Transverse colon (tissue), 4 donors: ENCODE data around the gene BICDL2. TPM values are rescaled to one million over a fixed set of nuclear protein-coding genes. Genes with fewer than 3 reads are reported as not detected.

Experiments used
- DNase-seq: peaks from one replicate; pipeline ENCODE4 v3.0.0-alpha.2; 2019
- H3K27ac ChIP-seq, 4 donors: fragments of 200-600 bp; sonication (generic); 2 replicates each; pipeline ENCODE4 v1.5.1; 2016 to 2018; ENCODE audit warnings: inconsistent platforms in 4 of 4
- H3K27me3 ChIP-seq: fragments of 200-600 bp; sonication (generic); 2 replicates; pipeline ENCODE4 v1.5.1; 2017; ENCODE audit warnings: inconsistent platforms
- H3K36me3 ChIP-seq, 4 donors: fragments of 200-600 bp; sonication (generic); 2 replicates each; pipeline ENCODE4 v1.5.1; 2017 to 2019; ENCODE audit warnings: inconsistent platforms in 4 of 4
- H3K4me1 ChIP-seq, 4 donors: fragments of 200-600 bp; sonication (generic); 2 replicates each; pipeline ENCODE4 v1.5.1; 2017 to 2020; ENCODE audit warnings: inconsistent platforms in 4 of 4
- H3K4me3 ChIP-seq, 4 donors: fragments of 200-600 bp; sonication (generic); 1 replicate in 1 of 4; 2 replicates in 3 of 4; pipeline versions ENCODE4 v1.5.1 to v1.6.1; 2017 to 2019; ENCODE audit warnings: inconsistent platforms in 4 of 4
- H3K9me3 ChIP-seq, 2 donors: fragments of 200-600 bp; sonication (generic); 2 replicates each; pipeline ENCODE4 v1.5.1; 2017 to 2019; ENCODE audit warnings: inconsistent platforms in 2 of 2
- EP300 ChIP-seq: sonication (generic); formaldehyde crosslinking; IDR thresholded peaks from one replicate; pipeline ENCODE4 v1.6.1; 2017; ENCODE audit warnings: antibody characterized with exemption, low read depth
- POLR2A ChIP-seq: fragments of 450-650 bp; IDR thresholded peaks from one replicate; pipeline ENCODE4 v1.6.1; 2016; ENCODE audit warnings: antibody characterized with exemption, mild to moderate bottlenecking, moderate library complexity
- POLR2AphosphoS5 ChIP-seq, 3 donors: sonication (generic); formaldehyde crosslinking; IDR thresholded peaks; one replicate each; pipeline ENCODE4 v1.6.1; 2016; ENCODE audit warnings: antibody characterized with exemption in 3 of 3
- WGBS, 2 donors: methylation state at CpG; one replicate each; pipeline ENCODE4 v1.1.5; 2018; ENCODE audit warnings: low coverage in 1 of 2; 5-methylcytosine and 5-hydroxymethylcytosine counted together
- in situ Hi-C, 4 donors: fragments of 200-750 bp; cut with MboI; loops; one replicate each; pipeline versions ENCODE4 v1.15.0 to v1.15.1; 2017; ENCODE audit warnings: low sequenced_read_pairs in 3 of 4, low pct_ligation_motif_present in 1 of 4, low pct_unique_long_range_greater_than_20kb in 1 of 4
- intact Hi-C: fragments of 100-400 bp; cut with DNase I; formaldehyde crosslinking; loops from one replicate; pipeline ENCODE4 v1.15.1; 2023; ENCODE audit warnings: low total_unique reads
- total RNA-seq, 4 donors: library from RNA; depleted of rRNA; stranded (reverse); fragments of >200 nt; gene quantifications; one replicate each; pipeline ENCODE4 v1.1.0, GENCODE V29; 2016
- TF ChIP-seq, protein P1 (sequence below), 5 experiments: fragments of 200-600 bp in 3 of 5; fragments of 450-650 bp in 2 of 5; sonication (generic) in 3 of 5; IDR thresholded peaks; 1 replicate in 2 of 5; 2 replicates in 3 of 5; pipeline ENCODE4 v1.5.1; 2016 to 2017; ENCODE audit warnings: antibody characterized with exemption in 5 of 5, inconsistent platforms in 3 of 5, mild to moderate bottlenecking in 2 of 5, moderate library complexity in 1 of 5

Gene BICDL2
- total RNA-seq, 4 donors from 2014 or later = 123 to 357 (median 167) TPM

DNA sequence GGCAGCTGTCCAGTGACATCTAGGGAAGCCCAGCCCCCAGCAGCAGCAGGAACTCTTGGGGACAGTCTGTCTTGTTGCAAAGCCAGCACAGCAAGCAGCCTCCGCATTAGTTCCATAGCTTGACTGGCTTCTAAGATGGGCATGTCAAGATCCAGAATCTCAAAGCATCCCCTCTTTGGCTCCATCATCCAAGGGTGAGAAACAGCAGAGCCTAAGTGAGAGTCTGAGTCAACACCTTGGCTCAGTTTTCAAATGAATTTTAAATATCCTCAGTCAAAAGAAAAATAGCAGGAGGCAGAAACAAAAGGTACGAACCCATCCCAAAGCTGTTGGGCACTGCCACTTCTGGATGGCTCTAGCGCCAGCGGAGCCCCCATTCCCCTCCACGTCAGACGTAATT lies 21.8 kb downstream of the BICDL2 start:
- DNase-seq = no peak
- Histone ChIP-seq H3K4me3 (no peak overlapping the region), H3K9me3 (no peaks in the 10 kb centered on the region), H3K36me3 (no peaks in the 10 kb centered on the region), H3K27ac (no peak overlapping the region), H3K27me3 (peaks cover 53% of the 10 kb centered on the region), H3K4me1 (peaks cover 3 to 25% (median 10%) of the 10 kb centered on the region in 4 donors)
- TF ChIP-seq POLR2AphosphoS5 (IDR thresholded peaks at IDR 0.05) (no peak), EP300 (no peak), POLR2A (no peak)
- TF ChIP-seq, protein P1, sequence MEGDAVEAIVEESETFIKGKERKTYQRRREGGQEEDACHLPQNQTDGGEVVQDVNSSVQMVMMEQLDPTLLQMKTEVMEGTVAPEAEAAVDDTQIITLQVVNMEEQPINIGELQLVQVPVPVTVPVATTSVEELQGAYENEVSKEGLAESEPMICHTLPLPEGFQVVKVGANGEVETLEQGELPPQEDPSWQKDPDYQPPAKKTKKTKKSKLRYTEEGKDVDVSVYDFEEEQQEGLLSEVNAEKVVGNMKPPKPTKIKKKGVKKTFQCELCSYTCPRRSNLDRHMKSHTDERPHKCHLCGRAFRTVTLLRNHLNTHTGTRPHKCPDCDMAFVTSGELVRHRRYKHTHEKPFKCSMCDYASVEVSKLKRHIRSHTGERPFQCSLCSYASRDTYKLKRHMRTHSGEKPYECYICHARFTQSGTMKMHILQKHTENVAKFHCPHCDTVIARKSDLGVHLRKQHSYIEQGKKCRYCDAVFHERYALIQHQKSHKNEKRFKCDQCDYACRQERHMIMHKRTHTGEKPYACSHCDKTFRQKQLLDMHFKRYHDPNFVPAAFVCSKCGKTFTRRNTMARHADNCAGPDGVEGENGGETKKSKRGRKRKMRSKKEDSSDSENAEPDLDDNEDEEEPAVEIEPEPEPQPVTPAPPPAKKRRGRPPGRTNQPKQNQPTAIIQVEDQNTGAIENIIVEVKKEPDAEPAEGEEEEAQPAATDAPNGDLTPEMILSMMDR (IDR thresholded peaks at IDR 0.05) = no peak
- intact Hi-C loops (no loop called here), in situ Hi-C loops (no loop called here)
- WGBS, 2 donors = 90% methylated on average over 6 of the region's 6 CpGs; no CpG with 5 or more reads in 1 of the 2 donors

DNA sequence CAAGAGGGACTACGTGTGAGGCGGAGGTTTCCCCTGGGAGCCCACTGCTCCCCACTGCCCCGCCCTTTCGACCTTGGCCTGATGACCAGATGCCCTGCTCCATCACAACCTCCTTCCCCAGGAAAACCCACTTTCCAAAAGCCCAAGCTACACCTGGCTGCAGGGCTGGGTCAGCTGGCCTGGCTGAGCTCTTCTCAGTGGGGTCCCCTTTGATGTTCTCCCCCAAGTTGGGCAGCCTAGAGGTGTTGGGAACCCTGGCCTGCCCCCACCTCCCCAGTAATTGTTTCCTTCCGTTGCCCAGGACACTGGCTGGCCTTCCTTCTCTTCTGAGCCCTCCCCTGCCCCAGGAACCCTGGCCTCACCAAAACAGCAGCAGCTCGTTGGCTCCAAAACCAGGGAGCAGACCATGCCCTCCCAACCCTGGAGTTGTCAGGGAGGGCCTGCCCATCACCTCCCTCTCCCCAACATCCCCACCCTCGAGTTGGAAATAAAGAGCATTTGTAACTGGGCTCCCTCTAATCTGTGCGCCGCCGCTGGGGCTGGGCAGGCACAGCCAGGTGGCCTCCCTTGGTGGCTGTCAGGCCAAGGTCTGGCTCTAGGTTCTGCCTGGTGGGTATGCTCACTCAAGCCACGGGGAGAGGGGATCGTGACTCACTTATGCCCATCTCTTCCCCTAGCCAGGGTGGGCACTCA lies 22.6 kb downstream of the BICDL2 start:
- Histone ChIP-seq H3K27ac (no peak overlapping the region), H3K27me3 (peaks cover 60% of the 10 kb centered on the region), H3K9me3 (no peaks in the 10 kb centered on the region), H3K36me3 (no peaks in the 10 kb centered on the region), H3K4me3 (no peak overlapping the region), H3K4me1 (peaks cover 3 to 25% (median 4%) of the 10 kb centered on the region in 4 donors)
- in situ Hi-C loops (no loop called here), intact Hi-C loops (no loop called here)
- 70% methylated on average over 12 of the region's 12 CpGs; no CpG with 5 or more reads in 1 of the 2 donors for WGBS, 2 donors
- no peak for TF ChIP-seq EP300
- no peak for TF ChIP-seq POLR2A
- TF ChIP-seq, protein P1 (IDR thresholded peaks at IDR 0.05) = no peak
- TF ChIP-seq POLR2AphosphoS5 (IDR thresholded peaks at IDR 0.05) = no peak
- no peak for DNase-seq

DNA sequence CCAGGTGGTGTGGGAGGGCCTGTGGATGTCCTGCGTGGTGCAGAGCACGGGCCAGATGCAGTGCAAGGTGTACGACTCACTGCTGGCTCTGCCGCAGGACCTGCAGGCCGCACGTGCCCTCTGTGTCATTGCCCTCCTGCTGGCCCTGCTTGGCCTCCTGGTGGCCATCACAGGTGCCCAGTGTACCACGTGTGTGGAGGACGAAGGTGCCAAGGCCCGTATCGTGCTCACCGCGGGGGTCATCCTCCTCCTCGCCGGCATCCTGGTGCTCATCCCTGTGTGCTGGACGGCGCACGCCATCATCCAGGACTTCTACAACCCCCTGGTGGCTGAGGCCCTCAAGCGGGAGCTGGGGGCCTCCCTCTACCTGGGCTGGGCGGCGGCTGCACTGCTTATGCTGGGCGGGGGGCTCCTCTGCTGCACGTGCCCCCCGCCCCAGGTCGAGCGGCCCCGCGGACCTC lies 23.2 kb downstream of the BICDL2 start:
- no peak overlapping the region for H3K4me3 ChIP-seq
- H3K36me3 ChIP-seq = no peaks in the 10 kb centered on the region
- H3K27ac ChIP-seq = no peak overlapping the region
- 70% methylated on average over 4 of the region's 27 CpGs; no CpG with 5 or more reads in 1 of the 2 donors for WGBS, 2 donors
- peaks cover 3 to 28% (median 5%) of the 10 kb centered on the region in 4 donors for H3K4me1 ChIP-seq
- no peak for DNase-seq
- in situ Hi-C loops = no loop called here
- intact Hi-C loops = no loop called here
- no peaks in the 10 kb centered on the region for H3K9me3 ChIP-seq
- H3K27me3 ChIP-seq = peaks cover 60% of the 10 kb centered on the region
- no peak for TF ChIP-seq POLR2A
- no peak for TF ChIP-seq POLR2AphosphoS5 (IDR thresholded peaks at IDR 0.05)
- no peak for TF ChIP-seq EP300
- TF ChIP-seq, protein P1 (IDR thresholded peaks at IDR 0.05) = no peak

DNA sequence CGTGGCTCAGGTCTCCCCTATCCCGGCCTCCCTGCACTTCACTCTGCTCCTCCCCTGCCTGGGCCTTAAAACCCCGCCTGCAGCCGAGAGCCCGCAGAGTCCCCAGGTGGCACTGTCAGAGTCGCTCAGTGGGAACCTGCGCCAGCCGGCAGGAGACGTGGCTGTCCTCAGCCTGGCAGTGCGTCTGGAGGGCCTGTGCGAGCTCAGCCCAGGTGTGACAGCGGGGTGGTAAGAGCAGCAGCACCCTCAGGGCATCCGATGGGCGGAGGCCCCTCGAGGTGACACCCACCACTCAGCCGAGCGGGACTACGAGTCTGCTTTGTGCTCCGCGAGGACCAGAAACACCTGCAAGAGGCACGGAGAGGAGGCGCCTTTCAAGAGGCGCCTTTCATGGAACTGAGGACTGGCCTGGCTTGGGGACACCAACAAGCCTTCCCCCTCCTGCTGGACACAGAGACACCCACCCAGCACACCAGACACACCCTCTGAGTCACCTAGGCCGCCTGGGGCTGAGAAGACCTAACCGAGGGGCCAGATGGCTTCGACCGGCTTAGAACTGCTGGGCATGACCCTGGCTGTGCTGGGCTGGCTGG lies 23.8 kb downstream of the BICDL2 start, which contains the start of gene CLDN9:
CLDN9 (plus strand) TSS at position 96 of the 593 bp plus-strand sequence; CDS start at position 536, 440 bp downstream.
- 8 to 51% methylated on average over 4 to 18 of the region's 27 CpGs for WGBS, 2 donors
- intact Hi-C loops = no loop called here
- H3K4me3 ChIP-seq = no peak within 1 kb of the TSS
- H3K27ac ChIP-seq = no peak within 1 kb of the TSS
- TF ChIP-seq POLR2AphosphoS5 (IDR thresholded peaks at IDR 0.05) = peak in 1 of 3 donors; percentile 26
- no peak for TF ChIP-seq EP300
- peak; percentile 15 for TF ChIP-seq POLR2A
- peaks cover 4 to 28% (median 8%) of the 10 kb centered on the region in 4 donors for H3K4me1 ChIP-seq
- in situ Hi-C loops = no loop called here
- no peaks in the 10 kb centered on the region for H3K36me3 ChIP-seq
- peak; percentile 63 for DNase-seq
- H3K9me3 ChIP-seq = no peaks in the 10 kb centered on the region
- H3K27me3 ChIP-seq = peaks cover 59% of the 10 kb centered on the region
